Cardiac fibroblast (primary cell): Measurements from ENCODE around the gene CNTNAP2.

Experiments used
- DNase-seq, 2 donors: peaks; one replicate each; pipeline versions ENCODE4 v3.0.0 to v3.0.0-alpha.2; 2010; ENCODE audit warnings: low read depth in 2 of 2
- H3K4me3 ChIP-seq, 2 donors: replicated peaks in 1 of 2; 1 replicate in 1 of 2; 2 replicates in 1 of 2; pipeline ENCODE4 v1.5.1; 2011; ENCODE audit warnings: low read depth in 2 of 2, low read length in 2 of 2, mild to moderate bottlenecking in 2 of 2, moderate library complexity in 1 of 2
- TF ChIP-seq, protein P1 (sequence below): IDR thresholded peaks from one replicate; pipeline ENCODE4 v1.5.1; 2011; ENCODE audit warnings: low read depth, mild to moderate bottlenecking, low read length, inconsistent platforms

CNTNAP2 gene

DNA sequence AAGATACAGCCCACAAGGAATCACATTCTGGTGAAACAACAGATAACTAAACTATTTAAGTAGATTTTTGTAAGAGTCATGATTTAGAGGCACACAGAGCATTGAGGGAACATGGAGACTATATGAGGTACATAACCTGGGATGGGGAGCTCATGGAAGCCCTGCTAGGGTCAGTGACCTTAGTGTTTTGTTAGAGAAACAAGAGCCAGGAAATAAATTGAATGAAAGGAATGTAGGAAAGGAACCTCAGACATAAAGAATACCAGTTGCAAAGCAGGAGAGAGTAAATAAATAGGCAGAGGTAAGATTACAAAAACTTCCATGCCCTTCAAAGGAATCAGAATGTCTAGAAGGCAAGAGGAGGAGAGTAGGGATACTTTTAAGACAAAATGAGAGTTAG lies 1076.9 kb downstream of the CNTNAP2 start:
- TF ChIP-seq, protein P1, sequence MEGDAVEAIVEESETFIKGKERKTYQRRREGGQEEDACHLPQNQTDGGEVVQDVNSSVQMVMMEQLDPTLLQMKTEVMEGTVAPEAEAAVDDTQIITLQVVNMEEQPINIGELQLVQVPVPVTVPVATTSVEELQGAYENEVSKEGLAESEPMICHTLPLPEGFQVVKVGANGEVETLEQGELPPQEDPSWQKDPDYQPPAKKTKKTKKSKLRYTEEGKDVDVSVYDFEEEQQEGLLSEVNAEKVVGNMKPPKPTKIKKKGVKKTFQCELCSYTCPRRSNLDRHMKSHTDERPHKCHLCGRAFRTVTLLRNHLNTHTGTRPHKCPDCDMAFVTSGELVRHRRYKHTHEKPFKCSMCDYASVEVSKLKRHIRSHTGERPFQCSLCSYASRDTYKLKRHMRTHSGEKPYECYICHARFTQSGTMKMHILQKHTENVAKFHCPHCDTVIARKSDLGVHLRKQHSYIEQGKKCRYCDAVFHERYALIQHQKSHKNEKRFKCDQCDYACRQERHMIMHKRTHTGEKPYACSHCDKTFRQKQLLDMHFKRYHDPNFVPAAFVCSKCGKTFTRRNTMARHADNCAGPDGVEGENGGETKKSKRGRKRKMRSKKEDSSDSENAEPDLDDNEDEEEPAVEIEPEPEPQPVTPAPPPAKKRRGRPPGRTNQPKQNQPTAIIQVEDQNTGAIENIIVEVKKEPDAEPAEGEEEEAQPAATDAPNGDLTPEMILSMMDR = no peak
- no peak overlapping the region for H3K4me3 ChIP-seq
- no peak for DNase-seq

DNA sequence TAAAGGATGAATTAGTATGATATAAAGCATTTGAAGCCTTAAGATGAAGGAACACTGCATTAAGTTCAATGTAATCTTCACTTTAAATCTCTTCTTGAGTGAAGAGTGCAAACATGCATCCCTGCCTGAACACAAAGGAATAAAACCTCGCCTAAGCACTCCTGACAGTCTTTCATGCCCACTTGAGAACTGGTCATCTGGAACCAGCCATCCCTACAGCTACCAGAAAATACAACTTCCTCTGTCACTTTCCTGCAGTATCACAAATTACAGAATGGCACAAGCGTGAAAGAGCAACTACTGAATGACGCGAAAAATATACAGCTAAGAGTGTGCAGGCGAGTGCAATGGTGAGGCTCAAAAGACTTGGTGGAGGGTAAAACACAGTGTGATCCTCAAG lies 1079.9 kb downstream of the CNTNAP2 start:
- no peak overlapping the region for H3K4me3 ChIP-seq
- TF ChIP-seq, protein P1 = no peak
- no peak for DNase-seq

DNA sequence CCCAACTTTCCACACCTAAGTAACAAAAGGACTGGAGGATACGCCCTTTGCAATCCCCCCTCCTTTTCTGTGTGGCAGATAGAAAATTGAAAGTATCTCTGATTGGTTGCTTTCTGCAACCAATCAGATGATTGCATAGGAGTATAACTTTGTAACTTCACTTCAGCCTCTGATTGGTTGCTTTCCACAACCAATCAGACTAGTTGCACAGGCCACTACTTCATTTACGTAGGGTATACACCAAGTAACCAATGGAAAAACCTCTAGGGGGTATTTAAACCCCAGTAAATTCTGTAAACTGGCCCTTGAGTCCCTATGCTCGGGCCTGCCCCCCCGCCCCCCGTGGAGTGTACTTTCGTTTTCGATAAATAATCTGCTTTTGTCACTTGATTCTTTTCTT lies 1080.4 kb downstream of the CNTNAP2 start:
- TF ChIP-seq, protein P1 = no peak
- no peak for DNase-seq
- no peak overlapping the region for H3K4me3 ChIP-seq

DNA sequence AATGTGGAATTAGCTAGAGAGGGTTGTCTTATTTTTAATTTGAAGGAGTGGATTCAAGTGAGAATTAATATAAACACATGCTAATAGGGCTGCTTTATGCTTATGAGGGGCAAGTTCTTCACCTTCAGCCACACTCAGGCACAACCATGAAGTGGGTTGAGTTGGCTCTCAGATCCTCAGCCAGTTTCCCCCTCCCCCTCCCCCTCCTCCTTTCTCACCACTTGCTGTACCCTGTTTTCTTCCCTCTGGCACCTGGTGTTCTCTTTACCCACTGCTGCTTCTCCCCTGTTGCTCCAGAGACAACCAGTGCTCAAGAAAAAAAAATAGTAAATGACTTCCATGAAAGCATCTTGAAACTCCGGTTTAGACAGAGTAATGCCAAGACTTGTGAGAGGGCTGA lies 1083.3 kb downstream of the CNTNAP2 start:
- H3K4me3 ChIP-seq = no peak overlapping the region
- no peak for DNase-seq
- TF ChIP-seq, protein P1 = no peak

DNA sequence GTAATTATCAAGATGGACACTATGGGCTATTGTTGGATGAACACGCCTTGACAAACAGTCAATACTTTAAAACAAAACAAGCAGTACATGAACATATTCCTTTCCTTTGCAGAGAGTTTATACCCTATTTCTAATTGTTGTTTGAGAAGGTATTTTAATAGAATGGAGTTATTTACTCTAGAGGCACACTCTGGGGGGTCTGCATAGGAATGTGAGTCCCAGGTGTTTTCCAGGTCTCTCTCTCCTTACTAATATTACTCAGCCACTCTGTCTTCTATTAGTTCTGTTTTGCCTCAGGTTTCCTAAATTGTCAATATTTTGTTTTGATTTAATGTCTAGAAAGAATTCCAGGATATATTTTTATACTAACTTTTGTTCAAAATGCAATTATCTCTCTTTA lies 1091.4 kb downstream of the CNTNAP2 start:
- H3K4me3 ChIP-seq = no peak overlapping the region

DNA sequence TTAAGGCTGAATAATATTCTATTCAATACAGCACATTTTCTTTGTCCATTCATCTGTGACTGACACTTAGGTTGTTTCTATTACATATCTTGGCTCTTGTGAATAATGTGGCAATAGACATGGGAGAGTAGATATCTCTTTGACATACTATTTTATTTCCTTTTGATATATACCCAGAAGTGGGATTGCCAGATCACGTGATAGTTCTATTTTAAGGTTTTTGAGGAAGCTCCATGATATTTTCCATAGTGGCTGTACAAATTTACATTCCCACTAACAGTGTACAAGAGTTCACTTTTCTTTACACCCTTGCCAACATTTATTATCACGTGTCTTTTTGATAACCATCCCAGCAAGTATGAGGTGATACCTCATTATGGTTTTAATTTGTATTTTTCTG lies 1114.7 kb downstream of the CNTNAP2 start:
- TF ChIP-seq, protein P1 = no peak

More for the DNA sequence above, 1091.4 kb downstream of the CNTNAP2 start:
- TF ChIP-seq, protein P1 = no peak
- DNase-seq = no peak

DNA sequence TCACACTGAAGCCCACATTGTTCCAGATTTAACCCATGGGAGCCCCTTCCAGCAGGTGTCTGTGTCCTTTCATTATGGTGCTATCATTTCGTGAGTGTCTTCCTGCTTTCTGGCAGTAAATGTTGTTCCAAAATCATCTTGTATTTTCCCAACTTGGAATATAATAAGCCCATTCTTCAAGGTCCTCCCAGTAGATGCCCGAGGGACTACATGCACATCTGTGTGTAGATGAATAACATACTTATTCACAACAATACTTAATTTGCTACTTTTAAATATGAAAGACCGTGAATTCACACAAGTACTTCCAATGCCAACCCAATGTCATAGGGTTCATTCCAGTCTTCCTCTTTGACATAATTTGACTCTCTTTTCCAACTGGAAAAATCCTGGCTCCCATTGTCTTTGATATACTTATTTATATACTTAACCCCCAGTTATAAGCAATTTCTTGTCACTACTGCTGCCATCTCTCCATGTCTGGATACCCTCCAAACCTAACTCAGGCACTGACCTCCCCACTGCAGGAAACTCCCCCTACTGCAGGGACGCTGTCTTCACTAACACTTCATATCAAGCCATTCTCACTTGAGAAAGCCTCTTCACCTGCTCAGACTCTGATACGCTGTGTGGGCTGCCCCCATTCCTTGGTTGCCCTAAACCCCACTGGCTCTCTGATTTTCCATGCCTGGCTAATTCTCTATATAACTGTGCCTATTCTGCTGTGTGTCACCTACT lies 1119.2 kb downstream of the CNTNAP2 start:
- no peak overlapping the region for H3K4me3 ChIP-seq
- DNase-seq = no peak
- TF ChIP-seq, protein P1 = no peak

More for the DNA sequence above, 1114.7 kb downstream of the CNTNAP2 start:
- no peak overlapping the region for H3K4me3 ChIP-seq
- no peak for DNase-seq
